ENCODE data around the gene HELLS. TPM values are rescaled to one million over a fixed set of nuclear protein-coding genes. Genes with fewer than 3 reads are reported as not detected.
"Not testable (repeated sequence)": the region's sequence is repeated elsewhere in the genome, so short reads cannot be mapped to it uniquely, and the experiment has no call there.

HELLS gene
- polyA plus RNA-seq, 4 donors = 1.3 to 15.8 (median 8.6) TPM; not detected in 1

DNA sequence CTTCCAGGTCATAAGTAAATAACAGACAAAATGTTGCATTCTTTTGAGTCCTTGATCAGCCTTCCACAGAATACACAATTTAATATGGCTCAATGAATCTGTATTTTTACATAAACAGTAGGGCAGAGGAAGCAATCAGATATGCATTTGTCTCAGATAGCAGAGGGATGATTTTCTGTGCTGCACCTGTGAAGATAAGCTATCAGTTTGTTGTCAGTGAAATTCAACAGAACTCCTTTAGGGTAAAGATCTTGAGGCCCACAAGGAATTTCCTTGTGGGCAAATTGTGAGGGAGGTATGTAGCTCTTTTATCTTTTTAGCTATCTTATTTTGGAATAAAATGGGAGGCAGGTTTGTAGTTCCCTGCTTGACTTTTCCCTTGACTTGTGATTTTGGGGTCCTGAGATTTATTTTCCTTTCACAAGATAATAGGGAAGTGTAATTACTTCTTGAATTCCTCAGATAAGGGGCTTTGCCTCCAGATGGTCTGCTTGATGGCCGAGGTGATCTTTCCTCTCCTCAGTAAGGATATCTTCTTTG is 77.1 kb downstream of the HELLS start:
- no peaks in the 10 kb centered on the region for H3K27me3 ChIP-seq (ENCODE audit: control insufficient read depth in 3 of 3, insufficient read depth in 3 of 3, low read length in 3 of 3)
- H3K9me3 ChIP-seq (ENCODE audit: control insufficient read depth in 2 of 2, insufficient read depth in 1 of 2, low read depth in 1 of 2, low read length in 1 of 2) = peaks cover 0 to 10% of the 10 kb centered on the region in 2 donors
- FAIRE-seq (no peak), DNase-seq (no peak)
- H3K27ac ChIP-seq (ENCODE audit: low read depth in 1 of 3, low read length in 2 of 3) = no peak overlapping the region
- H3K4me1 ChIP-seq (ENCODE audit: control insufficient read depth in 3 of 3, insufficient read depth in 2 of 3, low read depth in 1 of 3, low read length in 2 of 3) = no peaks in the 10 kb centered on the region
- no peaks in the 10 kb centered on the region for H3K36me3 ChIP-seq (ENCODE audit: control insufficient read depth in 3 of 3, insufficient read depth in 2 of 3, low read depth in 1 of 3, low read length in 3 of 3)
- no peak overlapping the region for H3K4me3 ChIP-seq (ENCODE audit: low read depth in 1 of 3, low read length in 3 of 3)
- WGBS, 3 donors = 59 to 69% (median 62%) methylated on average over 1 of the region's 1 CpG

- WGBS, 3 donors = 76 to 82% (median 81%) methylated on average over 2 of the region's 2 CpGs
- FAIRE-seq = no peak
- no peaks in the 10 kb centered on the region for H3K4me1 ChIP-seq (ENCODE audit: control insufficient read depth in 3 of 3, insufficient read depth in 2 of 3, low read depth in 1 of 3, low read length in 2 of 3)
- no peak overlapping the region for H3K4me3 ChIP-seq (ENCODE audit: low read depth in 1 of 3, low read length in 3 of 3)
- no peaks in the 10 kb centered on the region for H3K36me3 ChIP-seq (ENCODE audit: control insufficient read depth in 3 of 3, insufficient read depth in 2 of 3, low read depth in 1 of 3, low read length in 3 of 3)
- H3K27me3 ChIP-seq (ENCODE audit: control insufficient read depth in 3 of 3, insufficient read depth in 3 of 3, low read length in 3 of 3) = no peaks in the 10 kb centered on the region
- DNase-seq = no peak
- H3K27ac ChIP-seq (ENCODE audit: low read depth in 1 of 3, low read length in 2 of 3) = no peak overlapping the region
- peaks cover 0 to 10% of the 10 kb centered on the region in 2 donors for H3K9me3 ChIP-seq (ENCODE audit: control insufficient read depth in 2 of 2, insufficient read depth in 1 of 2, low read depth in 1 of 2, low read length in 1 of 2)
These were observed 78.0 kb downstream of the HELLS start for GRCh38 chr10:94623572-94623971.

- H3K27me3 ChIP-seq (ENCODE audit: control insufficient read depth in 3 of 3, insufficient read depth in 3 of 3, low read length in 3 of 3) = no peaks in the 10 kb centered on the region
- no peak for DNase-seq
- FAIRE-seq = no peak
- no peaks in the 10 kb centered on the region for H3K4me1 ChIP-seq (ENCODE audit: control insufficient read depth in 3 of 3, insufficient read depth in 2 of 3, low read depth in 1 of 3, low read length in 2 of 3)
- H3K27ac ChIP-seq (ENCODE audit: low read depth in 1 of 3, low read length in 2 of 3) = no peak overlapping the region
- 71 to 96% (median 92%) methylated on average over 2 of the region's 2 CpGs for WGBS, 3 donors
- H3K4me3 ChIP-seq (ENCODE audit: low read depth in 1 of 3, low read length in 3 of 3) = no peak overlapping the region
- no peaks in the 10 kb centered on the region for H3K36me3 ChIP-seq (ENCODE audit: control insufficient read depth in 3 of 3, insufficient read depth in 2 of 3, low read depth in 1 of 3, low read length in 3 of 3)
- peaks cover 0 to 13% of the 10 kb centered on the region in 2 donors for H3K9me3 ChIP-seq (ENCODE audit: control insufficient read depth in 2 of 2, insufficient read depth in 1 of 2, low read depth in 1 of 2, low read length in 1 of 2)
These were observed 80.9 kb downstream of the HELLS start for GRCh38 chr10:94626476-94626875.

GRCh38 chr10:94627511-94627910 is 81.9 kb downstream of the HELLS start:
- Histone ChIP-seq H3K36me3 (ENCODE audit: control insufficient read depth in 3 of 3, insufficient read depth in 2 of 3, low read depth in 1 of 3, low read length in 3 of 3) (no peaks in the 10 kb centered on the region), H3K27me3 (ENCODE audit: control insufficient read depth in 3 of 3, insufficient read depth in 3 of 3, low read length in 3 of 3) (no peaks in the 10 kb centered on the region), H3K4me3 (ENCODE audit: low read depth in 1 of 3, low read length in 3 of 3) (no peak overlapping the region), H3K9me3 (ENCODE audit: control insufficient read depth in 2 of 2, insufficient read depth in 1 of 2, low read depth in 1 of 2, low read length in 1 of 2) (peaks cover 0 to 22% of the 10 kb centered on the region in 2 donors), H3K4me1 (ENCODE audit: control insufficient read depth in 3 of 3, insufficient read depth in 2 of 3, low read depth in 1 of 3, low read length in 2 of 3) (no peaks in the 10 kb centered on the region), H3K27ac (ENCODE audit: low read depth in 1 of 3, low read length in 2 of 3) (no peak overlapping the region)
- DNase-seq (no peak), FAIRE-seq (no peak)
- WGBS, 3 donors = 36 to 65% (median 42%) methylated on average over 1 of the region's 1 CpG

DNA sequence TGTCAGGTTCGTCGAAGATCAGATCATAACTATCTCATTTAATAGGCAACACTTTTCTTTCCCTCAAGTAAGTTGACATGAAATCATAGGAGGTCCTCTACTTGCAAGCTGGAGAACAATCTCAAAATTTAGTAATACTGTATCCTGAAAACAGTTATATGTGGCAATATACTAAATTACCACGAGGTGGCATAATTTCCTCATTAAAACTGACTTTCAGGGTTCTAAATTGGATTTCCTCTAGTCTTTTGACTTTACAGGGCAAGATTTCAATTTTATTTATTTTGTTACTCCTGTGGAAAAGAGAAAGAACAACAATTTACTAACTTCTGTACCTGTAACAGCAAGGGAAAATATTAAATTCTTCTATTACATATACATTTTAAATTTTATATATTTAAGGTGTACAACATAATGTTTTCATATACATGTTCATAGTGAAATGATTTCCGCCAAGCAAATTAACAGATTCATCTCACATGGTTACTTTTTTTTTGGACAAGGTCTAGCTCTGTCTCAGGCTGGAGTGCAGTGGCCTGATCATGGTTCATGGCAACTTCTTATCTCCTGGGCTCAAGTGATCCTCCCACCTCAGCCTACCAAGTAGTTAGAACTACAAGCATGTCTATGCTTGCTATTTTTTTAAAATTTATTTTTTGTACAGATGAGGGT is 84.6 kb downstream of the HELLS start:
- DNase-seq = peak; percentile 60
- WGBS, 3 donors = 25 to 30% (median 28%) methylated on average over 4 of the region's 4 CpGs

GRCh38 chr10:94631077-94631875 is 85.7 kb downstream of the HELLS start:
- no peaks in the 10 kb centered on the region for H3K4me1 ChIP-seq (ENCODE audit: control insufficient read depth in 3 of 3, insufficient read depth in 2 of 3, low read depth in 1 of 3, low read length in 2 of 3)
- WGBS, 3 donors = 71 to 90% (median 85%) methylated on average over 3 of the region's 3 CpGs
- H3K27me3 ChIP-seq (ENCODE audit: control insufficient read depth in 3 of 3, insufficient read depth in 3 of 3, low read length in 3 of 3) = no peaks in the 10 kb centered on the region
- H3K27ac ChIP-seq (ENCODE audit: low read depth in 1 of 3, low read length in 2 of 3) = no peak overlapping the region
- FAIRE-seq (peak; percentile 91), DNase-seq (no peak)
- no peak overlapping the region for H3K4me3 ChIP-seq (ENCODE audit: low read depth in 1 of 3, low read length in 3 of 3)
- H3K36me3 ChIP-seq (ENCODE audit: control insufficient read depth in 3 of 3, insufficient read depth in 2 of 3, low read depth in 1 of 3, low read length in 3 of 3) = no peaks in the 10 kb centered on the region
- H3K9me3 ChIP-seq (ENCODE audit: control insufficient read depth in 2 of 2, insufficient read depth in 1 of 2, low read depth in 1 of 2, low read length in 1 of 2) = peaks cover 0 to 27% of the 10 kb centered on the region in 2 donors

More for the DNA sequence above, 84.6 kb downstream of the HELLS start:
- H3K9me3 ChIP-seq (ENCODE audit: control insufficient read depth in 2 of 2, insufficient read depth in 1 of 2, low read depth in 1 of 2, low read length in 1 of 2) = peaks cover 0 to 27% of the 10 kb centered on the region in 2 donors
- H3K27ac ChIP-seq (ENCODE audit: low read depth in 1 of 3, low read length in 2 of 3) = no peak overlapping the region
- no peaks in the 10 kb centered on the region for H3K27me3 ChIP-seq (ENCODE audit: control insufficient read depth in 3 of 3, insufficient read depth in 3 of 3, low read length in 3 of 3)
- no peak for FAIRE-seq
- no peak overlapping the region for H3K4me3 ChIP-seq (ENCODE audit: low read depth in 1 of 3, low read length in 3 of 3)
- H3K4me1 ChIP-seq (ENCODE audit: control insufficient read depth in 3 of 3, insufficient read depth in 2 of 3, low read depth in 1 of 3, low read length in 2 of 3) = no peaks in the 10 kb centered on the region
- no peaks in the 10 kb centered on the region for H3K36me3 ChIP-seq (ENCODE audit: control insufficient read depth in 3 of 3, insufficient read depth in 2 of 3, low read depth in 1 of 3, low read length in 3 of 3)

- H3K4me1 ChIP-seq (ENCODE audit: control insufficient read depth in 3 of 3, insufficient read depth in 2 of 3, low read depth in 1 of 3, low read length in 2 of 3) = no peaks in the 10 kb centered on the region
- WGBS, 3 donors = 90 to 97% (median 93%) methylated on average over 1 of the region's 1 CpG
- DNase-seq (no peak), FAIRE-seq (no peak)
- no peak overlapping the region for H3K4me3 ChIP-seq (ENCODE audit: low read depth in 1 of 3, low read length in 3 of 3)
- no peaks in the 10 kb centered on the region for H3K27me3 ChIP-seq (ENCODE audit: control insufficient read depth in 3 of 3, insufficient read depth in 3 of 3, low read length in 3 of 3)
- no peak overlapping the region for H3K27ac ChIP-seq (ENCODE audit: low read depth in 1 of 3, low read length in 2 of 3)
- peaks cover 0 to 27% of the 10 kb centered on the region in 2 donors for H3K9me3 ChIP-seq (ENCODE audit: control insufficient read depth in 2 of 2, insufficient read depth in 1 of 2, low read depth in 1 of 2, low read length in 1 of 2)
- no peaks in the 10 kb centered on the region for H3K36me3 ChIP-seq (ENCODE audit: control insufficient read depth in 3 of 3, insufficient read depth in 2 of 3, low read depth in 1 of 3, low read length in 3 of 3)
These were observed 87.4 kb downstream of the HELLS start for GRCh38 chr10:94632954-94633353.

DNA sequence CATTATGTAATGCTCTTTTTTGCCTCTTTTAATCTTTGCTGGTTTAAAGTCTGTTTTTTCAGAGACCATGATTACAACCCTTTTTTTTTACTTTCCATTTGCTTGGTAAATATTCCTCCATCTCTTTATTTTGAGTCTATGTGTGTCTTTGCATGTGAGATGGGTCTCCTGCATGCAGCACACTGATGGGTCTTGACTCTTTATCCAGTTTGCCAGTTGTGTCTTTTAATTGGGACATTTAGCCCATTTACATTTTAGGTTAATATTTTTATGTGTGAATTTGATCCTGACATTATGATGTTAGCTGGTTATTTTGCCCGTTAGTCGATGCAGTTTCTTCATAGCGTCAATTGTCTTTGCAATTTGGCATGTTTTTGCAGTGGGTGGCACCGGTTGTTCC is 92.5 kb downstream of the HELLS start:
- peaks cover 0 to 30% of the 10 kb centered on the region in 2 donors for H3K9me3 ChIP-seq (ENCODE audit: control insufficient read depth in 2 of 2, insufficient read depth in 1 of 2, low read depth in 1 of 2, low read length in 1 of 2)
- H3K27me3 ChIP-seq (ENCODE audit: control insufficient read depth in 3 of 3, insufficient read depth in 3 of 3, low read length in 3 of 3); FAIRE-seq; H3K36me3 ChIP-seq (ENCODE audit: control insufficient read depth in 3 of 3, insufficient read depth in 2 of 3, low read depth in 1 of 3, low read length in 3 of 3); H3K4me1 ChIP-seq (ENCODE audit: control insufficient read depth in 3 of 3, insufficient read depth in 2 of 3, low read depth in 1 of 3, low read length in 2 of 3); DNase-seq; H3K4me3 ChIP-seq (ENCODE audit: low read depth in 1 of 3, low read length in 3 of 3); H3K27ac ChIP-seq (ENCODE audit: low read depth in 1 of 3, low read length in 2 of 3): not testable (repeated sequence)
- WGBS, 3 donors = 97 to 98% (median 97%) methylated on average over 4 of the region's 4 CpGs

All from small intestine (tissue), 7 donors.